H9 (cell line): ENCODE measurements around the gene TMEM184A. TPM values are rescaled to one million over a fixed set of nuclear protein-coding genes. Genes with fewer than 3 reads are reported as not detected.

ENCODE experiments used
- DNase-seq: peaks from one replicate; pipeline ENCODE4 v3.0.0-alpha.2; 2017
- H2AFZ ChIP-seq: one replicate; pipeline ENCODE4 v1.6.1; 2013; ENCODE audit warnings: mild to moderate bottlenecking, low read length, control low read depth, moderate library complexity
- H2AK5ac ChIP-seq: 2 replicates; pipeline ENCODE4 v1.6.1; 2013; ENCODE audit warnings: low read length, control low read depth, mixed read lengths; ENCODE audit not compliant: insufficient read length
- H2BK120ac ChIP-seq: one replicate; pipeline ENCODE4 v1.6.1; 2013; ENCODE audit warnings: low read depth, mild to moderate bottlenecking, low read length, control low read depth, inconsistent platforms; ENCODE audit not compliant: poor library complexity, severe bottlenecking
- H2BK12ac ChIP-seq: 2 replicates; pipeline ENCODE4 v1.6.1; 2013; ENCODE audit warnings: low read length, control low read depth, mixed read lengths, low read depth; ENCODE audit not compliant: insufficient read length
- H2BK15ac ChIP-seq: 2 replicates; pipeline ENCODE4 v1.6.1; 2013; ENCODE audit warnings: low read depth, low read length, control low read depth
- H2BK20ac ChIP-seq: one replicate; pipeline ENCODE4 v1.6.1; 2013; ENCODE audit warnings: low read depth, mild to moderate bottlenecking, low read length, control low read depth, inconsistent platforms; ENCODE audit not compliant: poor library complexity, severe bottlenecking
- H2BK5ac ChIP-seq: 2 replicates; pipeline ENCODE4 v1.6.1; 2013; ENCODE audit warnings: low read length, control low read depth, mixed read lengths; ENCODE audit not compliant: insufficient read length
- H3K14ac ChIP-seq: 2 replicates; pipeline ENCODE4 v1.6.1; 2013; ENCODE audit warnings: low read length, control low read depth; ENCODE audit not compliant: insufficient read depth
- H3K18ac ChIP-seq: 2 replicates; pipeline ENCODE4 v1.6.1; 2013; ENCODE audit warnings: low read depth, mild to moderate bottlenecking, mixed read lengths, low read length, control low read depth; ENCODE audit not compliant: insufficient read length
- H3K23ac ChIP-seq: 2 replicates; pipeline ENCODE4 v1.6.1; 2013; ENCODE audit warnings: low read length, control low read depth, mixed read lengths, low read depth; ENCODE audit not compliant: insufficient read length
- H3K23me2 ChIP-seq: 2 replicates; pipeline ENCODE4 v1.6.1; 2013; ENCODE audit warnings: low read depth, mild to moderate bottlenecking, mixed read lengths, low read length, control low read depth; ENCODE audit not compliant: insufficient read length, poor library complexity, severe bottlenecking
- H3K27ac ChIP-seq: 2 replicates; pipeline ENCODE4 v1.5.1; 2013; ENCODE audit warnings: low read length, control low read depth, mixed read lengths, low read depth; ENCODE audit not compliant: insufficient read length
- H3K27me3 ChIP-seq: 2 replicates; pipeline ENCODE4 v1.6.1; 2013; ENCODE audit warnings: low read length, control low read depth, inconsistent platforms; ENCODE audit not compliant: insufficient read depth
- H3K4ac ChIP-seq: 2 replicates; pipeline ENCODE4 v1.6.1; 2013; ENCODE audit warnings: low read depth, mild to moderate bottlenecking, control low read depth, inconsistent platforms, low read length, moderate library complexity
- H3K4me1 ChIP-seq: 2 replicates; pipeline ENCODE4 v1.6.1; 2013; ENCODE audit warnings: low read length, control low read depth, inconsistent platforms; ENCODE audit not compliant: insufficient read depth
- H3K4me2 ChIP-seq: 2 replicates; pipeline ENCODE4 v1.6.1; 2013; ENCODE audit warnings: low read length, control low read depth, mixed read lengths; ENCODE audit not compliant: insufficient read length, insufficient read depth
- H3K56ac ChIP-seq: 2 replicates; pipeline ENCODE4 v1.6.1; 2013; ENCODE audit warnings: low read depth, mild to moderate bottlenecking, mixed read lengths, low read length, control low read depth; ENCODE audit not compliant: insufficient read length
- H3K79me1 ChIP-seq: 2 replicates; pipeline ENCODE4 v1.6.1; 2013; ENCODE audit warnings: low read depth, mild to moderate bottlenecking, moderate library complexity, low read length, control low read depth, inconsistent platforms; ENCODE audit not compliant: insufficient read depth, poor library complexity, severe bottlenecking
- H3K79me2 ChIP-seq: 2 replicates; pipeline ENCODE4 v1.6.1; 2013; ENCODE audit warnings: low read length, control low read depth, inconsistent platforms; ENCODE audit not compliant: insufficient read depth
- H3K9ac ChIP-seq: 2 replicates; pipeline ENCODE4 v1.6.1; 2013; ENCODE audit warnings: low read length, control low read depth, mixed read lengths; ENCODE audit not compliant: insufficient read length; ENCODE audit errors: extremely low read depth
- H3K9me3 ChIP-seq: one replicate; pipeline ENCODE4 v1.6.1; 2013; ENCODE audit warnings: low read depth, low read length, inconsistent platforms; ENCODE audit not compliant: control insufficient read depth
- H3T11ph ChIP-seq: one replicate; pipeline ENCODE4 v1.6.1; 2013; ENCODE audit warnings: mild to moderate bottlenecking, low read length, control low read depth, inconsistent platforms
- H4K20me1 ChIP-seq: one replicate; pipeline ENCODE4 v1.6.1; 2013; ENCODE audit not compliant: control insufficient read depth, insufficient read length, insufficient read depth
- H4K5ac ChIP-seq: 2 replicates; pipeline ENCODE4 v1.6.1; 2013; ENCODE audit warnings: low read depth, mild to moderate bottlenecking, mixed read lengths, low read length, control low read depth; ENCODE audit not compliant: insufficient read length
- H4K8ac ChIP-seq: replicated peaks from 2 replicates; pipeline ENCODE4 v1.6.1; 2013; ENCODE audit warnings: low read length, control low read depth, mixed read lengths, low read depth; ENCODE audit not compliant: insufficient read length
- H4K91ac ChIP-seq: 2 replicates; pipeline ENCODE4 v1.6.1; 2013; ENCODE audit warnings: low read depth, mild to moderate bottlenecking, moderate library complexity, mixed read lengths, low read length, control low read depth; ENCODE audit not compliant: insufficient read length
- H3K27ac Mint-ChIP-seq, 3 experiments: 2 replicates in 2 of 3; 3 replicates in 1 of 3; pipeline ENCODE4 v1.8.0; 2020 to 2021; ENCODE audit warnings: mixed read lengths in 3 of 3, mild to moderate bottlenecking in 1 of 3, moderate library complexity in 1 of 3
- H3K27me3 Mint-ChIP-seq: 2 replicates; pipeline ENCODE4 v1.8.0; 2021; ENCODE audit warnings: low read depth, mild to moderate bottlenecking, moderate library complexity, mixed read lengths
- H3K36me3 Mint-ChIP-seq, 3 experiments: 2 replicates in 2 of 3; 3 replicates in 1 of 3; pipeline ENCODE4 v1.8.0; 2020 to 2021; ENCODE audit warnings: low read depth in 3 of 3, mixed read lengths in 3 of 3; ENCODE audit not compliant: insufficient read depth in 1 of 3
- H3K4me1 Mint-ChIP-seq, 2 experiments: 2 replicates each; pipeline ENCODE4 v1.8.0; 2020; ENCODE audit warnings: mixed read lengths in 2 of 2
- H3K4me3 Mint-ChIP-seq, 2 experiments: 2 replicates in 1 of 2; 3 replicates in 1 of 2; pipeline ENCODE4 v1.8.0; 2020 to 2021; ENCODE audit warnings: mild to moderate bottlenecking in 2 of 2, mixed read lengths in 2 of 2, moderate library complexity in 1 of 2
- H3K9me3 Mint-ChIP-seq, 2 experiments: 2 replicates in 1 of 2; 3 replicates in 1 of 2; pipeline ENCODE4 v1.8.0; 2020; ENCODE audit warnings: mild to moderate bottlenecking in 2 of 2, mixed read lengths in 2 of 2, moderate library complexity in 1 of 2
- WGBS: extraction: QIAGEN DNeasy Blood & Tissue Kit; methylation state at CpG from one replicate; pipeline ENCODE4 v1.1.7; 2013; ENCODE audit warnings: missing lambda C conversion rate, low lambda C conversion rate, mixed read lengths; ENCODE audit not compliant: insufficient read length; ENCODE audit errors: extremely low coverage; 5-methylcytosine and 5-hydroxymethylcytosine counted together
- total RNA-seq: library from RNA; stranded (reverse); gene quantifications from 2 replicates; pipeline ENCODE4 v1.2.1, GENCODE V29; 2021
- TF ChIP-seq, protein P1 (sequence below): fragments of 200-600 bp; sonication (generic); conservative IDR thresholded peaks from 3 replicates; pipeline ENCODE4 v1.8.0; 2021; ENCODE audit warnings: antibody characterized with exemption, mild to moderate bottlenecking

The TMEM184A gene
- total RNA-seq, 1 experiment from 2014 or later = 1.3 TPM

DNA sequence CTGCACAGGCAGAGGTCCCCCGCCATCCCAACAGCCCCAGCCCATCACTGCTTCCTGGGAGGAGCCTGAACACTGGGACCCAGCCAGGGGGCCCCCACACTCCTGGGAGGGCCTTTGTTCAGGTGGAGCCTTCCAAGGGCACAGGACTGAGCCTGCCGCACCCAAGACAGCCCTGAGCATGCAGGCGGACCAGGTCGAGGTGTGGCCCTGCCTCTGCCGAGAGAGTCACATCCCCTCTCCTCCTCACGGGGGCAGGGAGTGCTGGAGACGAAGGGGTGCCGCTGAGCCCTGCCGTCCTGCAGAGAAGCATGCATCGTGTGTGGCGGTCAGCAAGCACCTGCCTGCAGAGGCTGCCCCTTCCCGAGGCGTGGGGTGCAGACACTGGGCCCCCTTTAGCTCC is 32.8 kb downstream of the TMEM184A start:
- H2BK15ac ChIP-seq = no peak overlapping the region
- no peak overlapping the region for H2AK5ac ChIP-seq
- no peak overlapping the region for H2BK12ac ChIP-seq
- H2AFZ ChIP-seq = no peak overlapping the region
- H3K79me2 ChIP-seq = no peaks in the 10 kb centered on the region
- Mint-ChIP-seq H3K36me3 (no peaks in the 10 kb centered on the region), H3K4me1 (peaks cover 8 to 22% of the 10 kb centered on the region in 2 experiments), H3K4me3 (no peak overlapping the region), H3K27me3 (peaks cover 2% of the 10 kb centered on the region), H3K9me3 (peaks cover 4 to 11% of the 10 kb centered on the region in 2 experiments; a peak in 3 of 5 replicates), H3K27ac (no peak overlapping the region)
- no peaks in the 10 kb centered on the region for H4K20me1 ChIP-seq
- H3K23me2 ChIP-seq = no peaks in the 10 kb centered on the region
- H3T11ph ChIP-seq = no peak overlapping the region
- DNase-seq = no peak
- no peak overlapping the region for H4K91ac ChIP-seq
- no CpG with 5 or more reads among the region's 13 CpGs for WGBS
- no peak overlapping the region for H3K4me2 ChIP-seq
- no peak overlapping the region for H4K5ac ChIP-seq
- H3K27ac ChIP-seq = no peak overlapping the region
- H4K8ac ChIP-seq = no peak overlapping the region
- no peaks in the 10 kb centered on the region for H3K9me3 ChIP-seq
- H2BK5ac ChIP-seq = no peak overlapping the region
- no peaks in the 10 kb centered on the region for H3K4me1 ChIP-seq
- H2BK20ac ChIP-seq = no peak overlapping the region
- H3K14ac ChIP-seq = peak overlapping the region; percentile 50
- H3K23ac ChIP-seq = no peak overlapping the region
- H3K27me3 ChIP-seq = no peaks in the 10 kb centered on the region
- TF ChIP-seq, protein P1, sequence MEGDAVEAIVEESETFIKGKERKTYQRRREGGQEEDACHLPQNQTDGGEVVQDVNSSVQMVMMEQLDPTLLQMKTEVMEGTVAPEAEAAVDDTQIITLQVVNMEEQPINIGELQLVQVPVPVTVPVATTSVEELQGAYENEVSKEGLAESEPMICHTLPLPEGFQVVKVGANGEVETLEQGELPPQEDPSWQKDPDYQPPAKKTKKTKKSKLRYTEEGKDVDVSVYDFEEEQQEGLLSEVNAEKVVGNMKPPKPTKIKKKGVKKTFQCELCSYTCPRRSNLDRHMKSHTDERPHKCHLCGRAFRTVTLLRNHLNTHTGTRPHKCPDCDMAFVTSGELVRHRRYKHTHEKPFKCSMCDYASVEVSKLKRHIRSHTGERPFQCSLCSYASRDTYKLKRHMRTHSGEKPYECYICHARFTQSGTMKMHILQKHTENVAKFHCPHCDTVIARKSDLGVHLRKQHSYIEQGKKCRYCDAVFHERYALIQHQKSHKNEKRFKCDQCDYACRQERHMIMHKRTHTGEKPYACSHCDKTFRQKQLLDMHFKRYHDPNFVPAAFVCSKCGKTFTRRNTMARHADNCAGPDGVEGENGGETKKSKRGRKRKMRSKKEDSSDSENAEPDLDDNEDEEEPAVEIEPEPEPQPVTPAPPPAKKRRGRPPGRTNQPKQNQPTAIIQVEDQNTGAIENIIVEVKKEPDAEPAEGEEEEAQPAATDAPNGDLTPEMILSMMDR = no peak
- no peak overlapping the region for H2BK120ac ChIP-seq
- H3K9ac ChIP-seq = no peak overlapping the region
- no peak overlapping the region for H3K56ac ChIP-seq
- H3K79me1 ChIP-seq = no peaks in the 10 kb centered on the region
- H3K4ac ChIP-seq = no peak overlapping the region
- no peak overlapping the region for H3K18ac ChIP-seq
